ENCODE measurements around the gene SERPINA3.

DNA sequence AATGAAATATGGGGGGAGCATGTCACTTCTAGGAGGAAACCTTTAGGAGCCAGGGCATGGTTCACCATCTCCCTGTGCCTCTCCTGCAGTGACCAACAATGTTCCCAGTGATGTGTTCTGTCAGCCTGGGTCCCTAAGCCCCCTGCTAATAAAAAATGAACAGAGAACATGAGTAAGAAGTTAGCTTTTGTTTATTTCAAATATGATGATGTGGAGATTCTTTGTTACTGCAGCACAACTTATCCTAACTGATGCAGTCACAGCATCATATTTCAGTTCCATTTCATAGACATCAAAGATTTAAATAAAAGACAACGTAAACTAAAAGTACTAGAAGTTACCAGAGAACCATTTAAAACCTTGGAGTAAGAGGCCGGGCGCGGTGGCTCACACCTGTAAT lies 43.9 kb downstream of the SERPINA3 start:
- TF ChIP-seq, protein P1, sequence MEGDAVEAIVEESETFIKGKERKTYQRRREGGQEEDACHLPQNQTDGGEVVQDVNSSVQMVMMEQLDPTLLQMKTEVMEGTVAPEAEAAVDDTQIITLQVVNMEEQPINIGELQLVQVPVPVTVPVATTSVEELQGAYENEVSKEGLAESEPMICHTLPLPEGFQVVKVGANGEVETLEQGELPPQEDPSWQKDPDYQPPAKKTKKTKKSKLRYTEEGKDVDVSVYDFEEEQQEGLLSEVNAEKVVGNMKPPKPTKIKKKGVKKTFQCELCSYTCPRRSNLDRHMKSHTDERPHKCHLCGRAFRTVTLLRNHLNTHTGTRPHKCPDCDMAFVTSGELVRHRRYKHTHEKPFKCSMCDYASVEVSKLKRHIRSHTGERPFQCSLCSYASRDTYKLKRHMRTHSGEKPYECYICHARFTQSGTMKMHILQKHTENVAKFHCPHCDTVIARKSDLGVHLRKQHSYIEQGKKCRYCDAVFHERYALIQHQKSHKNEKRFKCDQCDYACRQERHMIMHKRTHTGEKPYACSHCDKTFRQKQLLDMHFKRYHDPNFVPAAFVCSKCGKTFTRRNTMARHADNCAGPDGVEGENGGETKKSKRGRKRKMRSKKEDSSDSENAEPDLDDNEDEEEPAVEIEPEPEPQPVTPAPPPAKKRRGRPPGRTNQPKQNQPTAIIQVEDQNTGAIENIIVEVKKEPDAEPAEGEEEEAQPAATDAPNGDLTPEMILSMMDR (conservative IDR thresholded peaks at IDR 0.05; ENCODE audit: low read depth, low read length) = no peak
- TF ChIP-seq EZH2 (IDR thresholded peaks at IDR 0.05; ENCODE audit: low read length, unreplicated experiment) (no peak), EZH2phosphoT487 (IDR thresholded peaks at IDR 0.05; ENCODE audit: borderline replicate concordance, low read length) (no peak)
